GM15510 (cell line): ENCODE results near the gene ZNF462.

Experiments used
- POLR2A ChIP-seq: IDR thresholded peaks from 3 replicates; pipeline ENCODE4 v1.6.1; 2011; ENCODE audit warnings: borderline replicate concordance; ENCODE audit not compliant: insufficient read length; ENCODE audit errors: extremely low read depth

Gene ZNF462, protein sequence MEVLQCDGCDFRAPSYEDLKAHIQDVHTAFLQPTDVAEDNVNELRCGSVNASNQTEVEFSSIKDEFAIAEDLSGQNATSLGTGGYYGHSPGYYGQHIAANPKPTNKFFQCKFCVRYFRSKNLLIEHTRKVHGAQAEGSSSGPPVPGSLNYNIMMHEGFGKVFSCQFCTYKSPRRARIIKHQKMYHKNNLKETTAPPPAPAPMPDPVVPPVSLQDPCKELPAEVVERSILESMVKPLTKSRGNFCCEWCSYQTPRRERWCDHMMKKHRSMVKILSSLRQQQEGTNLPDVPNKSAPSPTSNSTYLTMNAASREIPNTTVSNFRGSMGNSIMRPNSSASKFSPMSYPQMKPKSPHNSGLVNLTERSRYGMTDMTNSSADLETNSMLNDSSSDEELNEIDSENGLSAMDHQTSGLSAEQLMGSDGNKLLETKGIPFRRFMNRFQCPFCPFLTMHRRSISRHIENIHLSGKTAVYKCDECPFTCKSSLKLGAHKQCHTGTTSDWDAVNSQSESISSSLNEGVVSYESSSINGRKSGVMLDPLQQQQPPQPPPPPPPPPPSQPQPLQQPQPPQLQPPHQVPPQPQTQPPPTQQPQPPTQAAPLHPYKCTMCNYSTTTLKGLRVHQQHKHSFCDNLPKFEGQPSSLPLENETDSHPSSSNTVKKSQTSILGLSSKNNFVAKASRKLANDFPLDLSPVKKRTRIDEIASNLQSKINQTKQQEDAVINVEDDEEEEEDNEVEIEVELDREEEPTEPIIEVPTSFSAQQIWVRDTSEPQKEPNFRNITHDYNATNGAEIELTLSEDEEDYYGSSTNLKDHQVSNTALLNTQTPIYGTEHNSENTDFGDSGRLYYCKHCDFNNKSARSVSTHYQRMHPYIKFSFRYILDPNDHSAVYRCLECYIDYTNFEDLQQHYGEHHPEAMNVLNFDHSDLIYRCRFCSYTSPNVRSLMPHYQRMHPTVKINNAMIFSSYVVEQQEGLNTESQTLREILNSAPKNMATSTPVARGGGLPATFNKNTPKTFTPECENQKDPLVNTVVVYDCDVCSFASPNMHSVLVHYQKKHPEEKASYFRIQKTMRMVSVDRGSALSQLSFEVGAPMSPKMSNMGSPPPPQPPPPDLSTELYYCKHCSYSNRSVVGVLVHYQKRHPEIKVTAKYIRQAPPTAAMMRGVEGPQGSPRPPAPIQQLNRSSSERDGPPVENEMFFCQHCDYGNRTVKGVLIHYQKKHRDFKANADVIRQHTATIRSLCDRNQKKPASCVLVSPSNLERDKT (N-terminal part only)

DNA sequence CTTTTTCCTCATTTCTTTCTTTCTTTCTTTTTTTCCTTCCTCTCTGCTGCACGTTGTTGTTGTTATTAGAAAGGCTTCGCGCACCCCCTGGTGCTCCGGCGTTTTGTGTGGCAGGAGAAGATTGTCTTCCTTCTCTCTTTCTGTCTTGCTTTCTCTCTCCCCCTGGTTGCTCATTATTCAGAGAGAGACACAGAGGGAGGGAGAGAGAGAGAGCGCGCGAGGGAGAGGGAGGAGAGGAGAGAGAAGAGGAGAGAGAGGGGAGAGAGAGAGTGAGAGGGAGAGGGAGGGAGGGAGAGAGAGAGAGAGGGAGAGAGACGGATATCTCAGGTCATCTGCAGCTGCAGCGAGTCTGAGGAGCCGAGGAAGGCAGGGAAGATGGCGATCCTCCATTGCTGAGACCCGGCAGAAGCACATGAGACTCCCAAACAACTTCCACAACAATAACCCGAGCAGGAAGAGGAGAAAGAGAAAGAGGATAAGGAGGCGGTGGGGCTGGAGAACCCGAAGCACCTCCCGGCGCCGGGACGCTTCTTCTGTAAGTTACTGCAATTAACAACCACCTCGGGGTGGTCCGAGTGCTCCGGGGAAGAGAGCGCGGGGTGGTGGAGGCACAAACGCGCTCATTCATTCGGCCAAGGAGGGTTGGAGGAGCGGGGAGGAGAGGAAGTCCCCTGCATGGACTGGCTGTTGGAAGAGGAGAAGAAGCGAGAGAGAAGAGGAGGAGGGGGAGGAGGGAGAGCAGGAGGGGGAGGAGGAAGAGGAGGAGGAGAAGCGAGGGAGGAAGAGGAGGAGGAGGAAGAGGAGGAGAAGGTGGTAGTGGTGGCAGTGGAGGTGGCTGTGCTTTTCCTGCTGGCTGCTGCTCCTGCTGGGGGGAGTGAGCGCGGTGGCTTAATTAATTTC is at the start of gene ZNF462:
ZNF462 (plus strand) TSS at position 346 of the 900 bp plus-strand sequence. CDS start 60,218 bp downstream, outside the sequence.
- TF ChIP-seq POLR2A: no peak

DNA sequence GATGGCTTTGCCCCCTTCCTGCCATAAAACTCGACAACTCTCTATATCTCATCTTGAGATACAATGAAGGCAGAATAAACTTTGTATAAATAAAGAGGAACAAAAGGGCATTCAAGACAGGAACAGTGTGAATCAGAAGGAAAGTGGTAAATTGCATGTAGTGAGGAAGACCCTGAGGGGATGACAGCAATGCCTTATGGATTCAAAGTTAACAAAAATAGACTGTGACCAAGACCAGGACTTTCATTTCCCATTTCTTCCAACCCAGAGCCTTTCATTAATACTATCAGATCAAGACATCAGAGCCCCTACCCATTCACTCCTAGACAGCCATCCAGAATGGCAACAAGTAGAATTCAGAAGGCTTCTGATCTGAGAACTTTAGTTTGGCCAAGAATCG is 46.4 kb upstream of the ZNF462 start:
- no peak for TF ChIP-seq POLR2A

- no peak for TF ChIP-seq POLR2A
Observed at GRCh38 chr9:106818034-106818433, 44.9 kb upstream of the ZNF462 start.

GRCh38 chr9:106820866-106821265 is 42.1 kb upstream of the ZNF462 start:
- no peak for TF ChIP-seq POLR2A

DNA sequence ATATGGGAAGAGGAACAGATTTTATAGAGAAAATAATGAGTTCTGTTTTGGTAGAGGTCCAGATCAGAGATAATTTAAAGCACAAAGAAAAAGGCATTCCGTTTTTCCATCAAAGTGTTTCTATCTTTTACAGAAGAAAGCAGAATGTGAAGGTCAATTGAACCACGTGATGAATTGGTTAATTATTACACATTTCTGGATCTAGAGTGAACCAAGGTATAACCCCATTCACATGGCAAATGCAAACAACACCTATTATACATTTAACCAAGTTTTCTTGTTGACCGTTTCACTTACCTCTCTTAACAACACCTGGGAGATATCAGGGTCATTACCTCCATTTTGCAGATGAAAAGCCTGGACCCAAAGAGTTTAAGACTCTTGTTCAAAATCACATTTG is 34.9 kb upstream of the ZNF462 start:
- TF ChIP-seq POLR2A: no peak

DNA sequence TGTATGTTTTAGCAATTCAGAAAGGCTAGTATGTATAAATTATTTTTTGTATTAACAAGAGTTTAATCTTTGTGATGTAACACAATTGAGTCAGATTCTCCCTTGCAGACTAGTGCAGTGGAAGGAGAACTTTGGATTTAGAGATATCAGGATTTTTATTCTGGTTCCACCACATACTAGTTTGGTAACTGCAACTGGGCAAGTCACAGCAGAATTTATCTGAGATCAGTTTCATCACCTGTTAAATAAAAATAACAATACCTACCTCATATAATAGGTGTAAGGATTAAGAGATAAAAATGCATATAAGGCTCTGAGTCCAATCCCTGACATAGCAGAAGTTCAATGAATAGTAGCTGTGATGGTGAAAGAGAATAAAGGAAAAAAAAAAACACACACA is 34.0 kb upstream of the ZNF462 start:
- TF ChIP-seq POLR2A: no peak

GRCh38 chr9:106829666-106830408 is 33.1 kb upstream of the ZNF462 start:
- no peak for TF ChIP-seq POLR2A

GRCh38 chr9:106830527-106831150 is 32.3 kb upstream of the ZNF462 start:
- no peak for TF ChIP-seq POLR2A

- TF ChIP-seq POLR2A: no peak
Observed at GRCh38 chr9:106834888-106835287, 28.1 kb upstream of the ZNF462 start.

DNA sequence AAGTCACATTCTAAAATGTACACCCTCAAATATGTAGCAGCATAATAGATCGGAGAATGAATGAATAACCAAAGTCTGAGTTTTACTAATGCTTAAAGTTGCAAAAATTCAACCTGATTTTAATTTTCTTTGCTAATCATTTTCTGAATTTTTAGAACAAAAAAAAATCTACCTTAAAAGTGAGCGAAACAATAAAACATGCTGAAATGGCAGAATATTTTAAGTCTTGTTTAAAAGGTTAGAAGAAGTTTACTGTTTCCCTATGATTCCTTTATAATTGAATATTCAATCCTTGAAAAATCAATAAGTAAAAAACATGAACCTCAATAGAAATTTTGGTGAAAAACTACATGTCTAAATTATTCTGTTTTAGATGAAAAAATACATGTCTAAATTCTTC is 27.1 kb upstream of the ZNF462 start:
- TF ChIP-seq POLR2A: no peak

DNA sequence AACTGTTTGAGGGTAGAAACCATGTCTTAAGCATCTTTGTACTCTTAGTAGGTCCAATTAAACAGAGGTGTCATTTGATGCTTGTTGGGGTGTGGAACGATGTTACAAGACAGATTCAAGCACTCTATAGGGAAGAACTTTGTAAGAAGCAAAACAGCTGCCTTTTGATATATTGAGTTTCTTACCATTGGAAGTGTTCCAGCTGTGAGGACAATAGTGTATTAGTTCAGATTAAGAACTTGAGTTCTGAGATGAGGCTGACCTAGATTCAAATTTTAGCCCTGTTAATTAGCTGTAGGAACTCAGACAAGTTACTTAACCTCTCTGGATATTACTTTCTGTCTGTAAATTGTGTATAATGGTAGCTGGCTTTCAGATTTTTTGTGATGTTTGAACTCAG is 19.6 kb upstream of the ZNF462 start:
- TF ChIP-seq POLR2A: no peak

DNA sequence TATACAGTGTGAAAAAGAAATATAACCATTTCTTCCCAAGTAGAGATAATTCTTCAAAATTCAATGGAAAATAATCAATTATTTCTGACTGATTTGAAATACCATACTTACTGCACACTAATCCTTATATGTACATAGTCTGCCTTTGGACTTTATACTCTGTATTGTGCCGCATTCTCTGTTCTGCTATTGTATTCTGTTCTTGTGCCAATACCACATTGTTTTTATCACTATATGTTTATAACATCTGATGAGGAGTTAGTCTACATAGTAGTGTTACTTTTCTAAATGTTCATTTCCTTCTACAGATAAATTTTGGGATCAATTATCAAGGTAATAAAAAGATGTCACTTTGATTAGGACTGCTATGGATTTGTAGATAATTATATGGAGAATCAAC is 16.7 kb upstream of the ZNF462 start:
- TF ChIP-seq POLR2A: no peak

GRCh38 chr9:106846857-106847256 is 16.1 kb upstream of the ZNF462 start:
- no peak for TF ChIP-seq POLR2A
